ENCODE data around the gene C11orf24. TPM values are rescaled to one million over a fixed set of nuclear protein-coding genes. Genes with fewer than 3 reads are reported as not detected.

The C11orf24 gene
- total RNA-seq, 1 donor from 2014 or later: 78.0 TPM

GRCh38 chr11:68211546-68211945 is 60.2 kb downstream of the C11orf24 start:
- DNase-seq: no peak
- CTCF ChIA-PET: interaction anchor here (0.7 to 4.1 kb wide), 4 partner anchors 86 to 207 kb away, joined by 3 to 33 read pairs (median 4); partner anchors contain the start of gene ALDH3B1

More at GRCh38 chr11:68211546-68211945, 60.2 kb downstream of the C11orf24 start:
- Mint-ChIP-seq H3K4me3 (peak overlapping the region; percentile 90), H3K27ac (peak overlapping the region; percentile 91), H3K4me1 (peaks cover 61% of the 10 kb centered on the region), H3K9me3 (no peaks in the 10 kb centered on the region), H3K27me3 (no peaks in the 10 kb centered on the region), H3K36me3 (ENCODE audit: low read depth) (peaks cover 4% of the 10 kb centered on the region)
- intact Hi-C loops (cut with micrococcal nuclease): no loop called here
- no peak for TF ChIP-seq CTCF (IDR thresholded peaks at IDR 0.05)
- ATAC-seq (ENCODE audit: low read depth): no peak
- POLR2A ChIA-PET: interaction anchor here (0.8 to 2.3 kb wide), 2 partner anchors 60 to 209 kb away, joined by 3 to 11 read pairs; partner anchors contain the start of gene C11orf24

Other genes starting within 250 kb of the C11orf24 start
- gene NDUFS8, start 241.3 kb downstream of the C11orf24 start, total RNA-seq: 93.7 and 101 TPM in 2 replicates
- 209 and 227 TPM in 2 replicates for gene TCIRG1, start 232.9 kb downstream of the C11orf24 start, total RNA-seq
- 11.9 and 16.1 TPM in 2 replicates for gene CHKA, start 150.6 kb downstream of the C11orf24 start, total RNA-seq
- 60.2 and 68.3 TPM in 2 replicates for gene KMT5B, start 58.7 kb downstream of the C11orf24 start, total RNA-seq
- gene LRP5, start 40.6 kb upstream of the C11orf24 start, total RNA-seq: 7.7 and 8.7 TPM in 2 replicates
- gene PPP6R3, start 188.8 kb upstream of the C11orf24 start, total RNA-seq: 127 and 147 TPM in 2 replicates

Measured in activated B cell treated with CpG ODN at 0.5 μM for 24 hours (primary cell).